Hepatocyte (in vitro differentiated cells): Measurements from ENCODE around the gene GZMH.

Experiments
- EZH2 ChIP-seq: fragments of 200-600 bp; sonication (generic); IDR thresholded peaks from 2 replicates; pipeline ENCODE4 v1.6.1; 2016; ENCODE audit warnings: antibody characterized with exemption, mild to moderate bottlenecking, borderline replicate concordance
- TF ChIP-seq, protein P1 (sequence below): fragments of 200-600 bp; sonication (generic); IDR thresholded peaks from 2 replicates; pipeline ENCODE4 v1.5.1; 2016; ENCODE audit warnings: antibody characterized with exemption, mild to moderate bottlenecking; ENCODE audit not compliant: poor library complexity

DNA sequence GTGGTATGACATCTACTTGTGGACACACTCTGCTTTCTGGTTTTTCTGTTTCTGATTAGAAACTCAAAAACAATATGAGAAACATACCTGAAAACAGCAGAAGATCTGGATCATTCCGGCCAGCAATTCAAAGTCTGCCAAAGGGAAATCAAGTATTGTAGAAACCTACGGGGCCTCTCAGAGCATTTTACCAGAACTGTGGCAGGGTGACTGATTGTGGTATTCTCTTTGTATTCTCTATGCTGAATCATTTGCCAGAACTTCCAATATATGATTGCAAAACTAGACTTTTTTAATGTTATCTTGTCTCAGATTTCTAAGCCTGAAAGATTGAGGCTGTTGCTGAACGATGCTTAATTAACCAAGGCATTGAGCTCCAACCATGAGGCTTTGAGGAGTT is 30.4 kb upstream of the GZMH start:
- TF ChIP-seq, protein P1, sequence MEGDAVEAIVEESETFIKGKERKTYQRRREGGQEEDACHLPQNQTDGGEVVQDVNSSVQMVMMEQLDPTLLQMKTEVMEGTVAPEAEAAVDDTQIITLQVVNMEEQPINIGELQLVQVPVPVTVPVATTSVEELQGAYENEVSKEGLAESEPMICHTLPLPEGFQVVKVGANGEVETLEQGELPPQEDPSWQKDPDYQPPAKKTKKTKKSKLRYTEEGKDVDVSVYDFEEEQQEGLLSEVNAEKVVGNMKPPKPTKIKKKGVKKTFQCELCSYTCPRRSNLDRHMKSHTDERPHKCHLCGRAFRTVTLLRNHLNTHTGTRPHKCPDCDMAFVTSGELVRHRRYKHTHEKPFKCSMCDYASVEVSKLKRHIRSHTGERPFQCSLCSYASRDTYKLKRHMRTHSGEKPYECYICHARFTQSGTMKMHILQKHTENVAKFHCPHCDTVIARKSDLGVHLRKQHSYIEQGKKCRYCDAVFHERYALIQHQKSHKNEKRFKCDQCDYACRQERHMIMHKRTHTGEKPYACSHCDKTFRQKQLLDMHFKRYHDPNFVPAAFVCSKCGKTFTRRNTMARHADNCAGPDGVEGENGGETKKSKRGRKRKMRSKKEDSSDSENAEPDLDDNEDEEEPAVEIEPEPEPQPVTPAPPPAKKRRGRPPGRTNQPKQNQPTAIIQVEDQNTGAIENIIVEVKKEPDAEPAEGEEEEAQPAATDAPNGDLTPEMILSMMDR, result no peak
- no peak for TF ChIP-seq EZH2
